K562 (cell line): Measurements from ENCODE around the gene CLIC1. TPM values are rescaled to one million over a fixed set of nuclear protein-coding genes. Genes with fewer than 3 reads are reported as not detected.

Experiments
- CEBPB ChIP-seq: fragments of 450-650 bp; IDR thresholded peaks from 2 replicates; pipeline ENCODE4 v1.6.1; 2016; ENCODE audit warnings: missing genetic modification characterization, missing compliant biosample characterization
- CEBPG ChIP-seq, 3 experiments: fragments of 200-800 bp in 1 of 3; sonication (Bioruptor generic) in 1 of 3; sonication (generic) in 1 of 3; formaldehyde crosslinking in 1 of 3; IDR thresholded peaks in 2 of 3; conservative IDR thresholded peaks in 1 of 3; 2 replicates each; pipeline versions ENCODE4 v1.6.1 to v1.8.0; 2016 to 2022; ENCODE audit warnings: missing compliant biosample characterization in 2 of 3, missing genetic modification characterization in 2 of 3, mild to moderate bottlenecking in 1 of 3, missing genetic modification reagents in 1 of 3
- CREB1 ChIP-seq, 2 experiments: sonication (generic) in 1 of 2; formaldehyde crosslinking in 1 of 2; IDR thresholded peaks; 2 replicates each; pipeline versions ENCODE4 v1.6.1 to v1.8.0; 2012 to 2022; ENCODE audit warnings: inconsistent platforms in 1 of 2, mild to moderate bottlenecking in 1 of 2, missing genetic modification reagents in 1 of 2, moderate library complexity in 1 of 2
- E4F1 ChIP-seq: fragments of 250-450 bp; sonication (Bioruptor Pico); IDR thresholded peaks from 2 replicates; pipeline ENCODE4 v1.5.0; 2021; ENCODE audit warnings: mild to moderate bottlenecking, borderline replicate concordance
- FOXO4 ChIP-seq: fragments of 450-650 bp; formaldehyde crosslinking; IDR thresholded peaks from 2 replicates; pipeline ENCODE4 v1.4.0; 2020; ENCODE audit warnings: mild to moderate bottlenecking, moderate library complexity
- PATZ1 ChIP-seq: fragments of 250-450 bp; sonication (Bioruptor Pico); IDR thresholded peaks from 2 replicates; pipeline ENCODE4 v1.5.0; 2020; ENCODE audit warnings: mild to moderate bottlenecking, borderline replicate concordance
- TBP ChIP-seq: optimal IDR thresholded peaks from 2 replicates; pipeline ENCODE3; 2011; ENCODE audit warnings: low read depth, low read length, improper control_type of control experiment
- TSHZ1 ChIP-seq: fragments of 250-450 bp; sonication (Bioruptor Pico); IDR thresholded peaks from 2 replicates; pipeline ENCODE4 v1.4.0; 2020; ENCODE audit warnings: mild to moderate bottlenecking, moderate library complexity
- ZBTB43 ChIP-seq: sonication (generic); formaldehyde crosslinking; IDR thresholded peaks from 2 replicates; pipeline ENCODE4 v1.8.0; 2023; ENCODE audit warnings: mild to moderate bottlenecking, missing genetic modification reagents
- ZNF224 ChIP-seq: sonication (generic); formaldehyde crosslinking; IDR thresholded peaks from 2 replicates; pipeline ENCODE4 v1.8.0; 2022; ENCODE audit warnings: mild to moderate bottlenecking, missing genetic modification reagents
- ZNF384 ChIP-seq: IDR thresholded peaks from 2 replicates; pipeline ENCODE4 v1.6.1; 2012; ENCODE audit warnings: low read depth, low read length, improper control_type of control experiment
- ZNF518B ChIP-seq: fragments of 250-450 bp; sonication (Bioruptor Pico); IDR thresholded peaks from 2 replicates; pipeline ENCODE4 v1.5.0; 2021; ENCODE audit warnings: mild to moderate bottlenecking, moderate library complexity
- polyA plus RNA-seq, 8 experiments: library from polyadenylated mRNA; depleted of rRNA in 4 of 8; stranded (reverse) in 5 of 8; unstranded in 3 of 8; fragments of >200 nt; fragmentation: Nextera tagmentation in 2 of 8; fragmentation: Illumina TruSeq in 1 of 8; extraction: Ambion mirVana in 2 of 8; extraction: Trizol in 1 of 8; gene quantifications; 2 replicates each; pipeline versions ENCODE4 v1.2.1 to v1.2.3, GENCODE V29; 2011 to 2014; ENCODE audit warnings: inconsistent platforms in 1 of 8, missing spikeins in 1 of 8
- total RNA-seq, 7 experiments: library from RNA; depleted of rRNA in 6 of 7; stranded (reverse); fragments of >200 nt in 6 of 7; fragmentation: Illumina TruSeq in 2 of 7; extraction: Trizol in 2 of 7; gene quantifications; 2 replicates each; pipeline versions ENCODE4 v1.2.1 to v1.2.3, GENCODE V29; 2011 to 2021; ENCODE audit warnings: low replicate concordance in 1 of 7

Gene CLIC1
- total and polyA plus RNA-seq, 9 of the 15 experiments (the other 6 are each of a cell fraction or from before 2014, with no cell fraction given), result 1,267 to 2,419 (median 1,808) TPM

GRCh38 chr6:31765559-31765909 is 29.2 kb upstream of the CLIC1 start (continued):
- no peak for TF ChIP-seq ZNF518B (CRISPR knock-in tag)
- no peak for TF ChIP-seq ZNF384
- TF ChIP-seq PATZ1, result no peak
- no peak for TF ChIP-seq E4F1
- no peak for TF ChIP-seq CREB1 (IDR thresholded peaks at IDR 0.05)
- TF ChIP-seq CREB1 (CRISPR knock-in tag; IDR thresholded peaks at IDR 0.05), result no peak
- no peak for TF ChIP-seq ZBTB43
- no peak for TF ChIP-seq ZNF224 (CRISPR knock-in tag)
- TF ChIP-seq CEBPG (CRISPR knock-in tag; IDR thresholded peaks at IDR 0.05), result no peak
- no peak for TF ChIP-seq CEBPG (tag; conservative IDR thresholded peaks at IDR 0.05 in 1 of 2, IDR thresholded peaks at IDR 0.05 in 1 of 2)
- TF ChIP-seq TBP, result no peak
- TF ChIP-seq FOXO4 (CRISPR knock-in tag), result no peak
- TF ChIP-seq TSHZ1 (CRISPR knock-in tag), result no peak
- TF ChIP-seq CEBPB (tag), result no peak
